Immature natural killer cell (primary cell): ENCODE data around the gene CYP21A2. TPM values are rescaled to one million over a fixed set of nuclear protein-coding genes. Genes with fewer than 3 reads are reported as not detected.

Source experiments
- DNase-seq, 3 donors: peaks; one replicate each; pipeline ENCODE4 v3.0.0; 2022; ENCODE audit warnings: mixed read lengths in 1 of 3
- H3K27ac Mint-ChIP-seq, 6 donors: one replicate each; pipeline ENCODE4 v1.8.0; 2020; ENCODE audit warnings: mixed read lengths in 6 of 6, mild to moderate bottlenecking in 5 of 6, inconsistent platforms in 4 of 6, moderate library complexity in 3 of 6
- H3K27me3 Mint-ChIP-seq, 3 donors: one replicate each; pipeline ENCODE4 v1.8.0; 2020 to 2021; ENCODE audit warnings: low read depth in 3 of 3, mild to moderate bottlenecking in 3 of 3, mixed read lengths in 3 of 3, moderate library complexity in 3 of 3, inconsistent platforms in 1 of 3
- H3K36me3 Mint-ChIP-seq, 3 donors: one replicate each; pipeline ENCODE4 v1.8.0; 2020; ENCODE audit warnings: mixed read lengths in 3 of 3, inconsistent platforms in 2 of 3, mild to moderate bottlenecking in 2 of 3
- H3K4me1 Mint-ChIP-seq, 2 donors: one replicate each; pipeline ENCODE4 v1.8.0; 2020; ENCODE audit warnings: inconsistent platforms in 2 of 2, mild to moderate bottlenecking in 2 of 2, mixed read lengths in 2 of 2, moderate library complexity in 1 of 2
- H3K4me3 Mint-ChIP-seq, 5 donors: one replicate each; pipeline ENCODE4 v1.8.0; 2020; ENCODE audit warnings: mild to moderate bottlenecking in 5 of 5, mixed read lengths in 5 of 5, inconsistent platforms in 3 of 5, moderate library complexity in 3 of 5
- H3K9me3 Mint-ChIP-seq, 6 donors: one replicate each; pipeline ENCODE4 v1.8.0; 2020; ENCODE audit warnings: mild to moderate bottlenecking in 6 of 6, mixed read lengths in 6 of 6, inconsistent platforms in 4 of 6, moderate library complexity in 3 of 6
- polyA plus RNA-seq, 3 donors: library from polyadenylated mRNA; unstranded; fragments of 300-500 nt; fragmentation: Illumina TruSeq; gene quantifications; one replicate each; pipeline ENCODE4 v1.2.3, GENCODE V29; 2021

CYP21A2 gene
- polyA plus RNA-seq, 3 donors from 2014 or later = 0.10 TPM; not detected in 2

- Mint-ChIP-seq H3K27ac (no peak overlapping the region), H3K4me1 (no peaks in the 10 kb centered on the region), H3K9me3 (no peaks in the 10 kb centered on the region), H3K27me3 (peaks cover 0 to 10% (median 6%) of the 10 kb centered on the region in 3 donors), H3K36me3 (no peaks in the 10 kb centered on the region), H3K4me3 (no peak overlapping the region)
- no peak for DNase-seq
Observed at GRCh38 chr6:32074996-32075532, 36.8 kb downstream of the CYP21A2 start.

DNA sequence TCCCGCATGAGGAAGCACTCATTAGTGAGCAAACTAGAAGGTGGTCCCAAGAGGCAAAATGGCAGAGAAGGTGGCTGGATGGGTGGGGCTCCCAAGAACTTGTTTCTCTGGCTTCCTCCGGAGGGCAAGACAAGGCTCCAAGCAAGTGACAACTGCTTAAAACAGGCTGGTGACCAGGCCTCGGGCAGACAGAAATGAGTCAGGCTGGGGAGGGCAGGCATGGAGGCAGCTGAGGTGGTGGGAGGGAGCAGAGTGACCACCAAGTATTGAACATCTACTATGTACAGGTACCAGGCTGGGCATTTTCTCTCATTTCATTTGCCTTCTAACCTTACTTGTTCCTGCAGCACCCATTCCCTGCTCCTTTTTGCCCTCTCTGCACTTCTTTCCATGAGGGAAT lies 37.6 kb downstream of the CYP21A2 start:
- H3K27ac Mint-ChIP-seq = no peak overlapping the region
- peaks cover 2 to 10% (median 6%) of the 10 kb centered on the region in 3 donors for H3K27me3 Mint-ChIP-seq
- H3K4me3 Mint-ChIP-seq = no peak overlapping the region
- no peaks in the 10 kb centered on the region for H3K9me3 Mint-ChIP-seq
- DNase-seq = no peak
- H3K4me1 Mint-ChIP-seq = no peaks in the 10 kb centered on the region
- H3K36me3 Mint-ChIP-seq = no peaks in the 10 kb centered on the region

GRCh38 chr6:32076321-32076809 lies 38.1 kb downstream of the CYP21A2 start:
- no peak overlapping the region for H3K4me3 Mint-ChIP-seq
- H3K27ac Mint-ChIP-seq = no peak overlapping the region
- no peak for DNase-seq
- H3K9me3 Mint-ChIP-seq = no peaks in the 10 kb centered on the region
- H3K36me3 Mint-ChIP-seq = no peaks in the 10 kb centered on the region
- no peaks in the 10 kb centered on the region for H3K4me1 Mint-ChIP-seq
- H3K27me3 Mint-ChIP-seq = peaks cover 2 to 6% (median 6%) of the 10 kb centered on the region in 3 donors

GRCh38 chr6:32079566-32080290 lies 41.5 kb downstream of the CYP21A2 start:
- Mint-ChIP-seq H3K4me1 (no peaks in the 10 kb centered on the region), H3K36me3 (no peaks in the 10 kb centered on the region), H3K27me3 (peaks cover 0 to 6% (median 6%) of the 10 kb centered on the region in 3 donors), H3K9me3 (no peaks in the 10 kb centered on the region), H3K4me3 (no peak overlapping the region), H3K27ac (peak overlapping the region in 1 of 6 donors; percentile 81)
- DNase-seq = no peak

- Mint-ChIP-seq H3K4me3 (no peak overlapping the region), H3K27ac (no peak overlapping the region), H3K4me1 (no peaks in the 10 kb centered on the region), H3K9me3 (no peaks in the 10 kb centered on the region), H3K36me3 (no peaks in the 10 kb centered on the region), H3K27me3 (peaks cover 2 to 8% (median 5%) of the 10 kb centered on the region in 3 donors)
- no peak for DNase-seq
Observed at GRCh38 chr6:32081168-32081990, 43.2 kb downstream of the CYP21A2 start.

DNA sequence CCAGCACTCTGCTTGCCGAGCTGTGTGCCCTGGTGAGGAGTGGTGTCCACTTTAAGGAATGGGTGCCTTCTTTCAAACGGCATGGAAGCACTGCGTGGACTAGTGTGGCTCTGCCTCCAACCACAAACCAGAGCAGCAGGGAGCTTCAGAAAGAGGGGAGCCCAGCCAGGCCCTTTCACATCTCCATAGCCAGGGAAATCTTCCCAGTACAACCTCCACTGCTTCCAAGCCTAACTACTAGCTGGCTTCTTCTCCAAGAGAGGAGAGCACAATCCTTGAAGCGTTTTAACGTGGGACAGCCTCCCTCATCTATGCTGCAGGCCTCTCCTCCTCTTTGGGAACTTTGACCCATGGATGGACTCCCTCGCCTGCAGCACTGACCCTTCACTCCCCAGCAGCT lies 44.3 kb downstream of the CYP21A2 start:
- DNase-seq = no peak
- H3K27me3 Mint-ChIP-seq = peaks cover 2 to 8% (median 8%) of the 10 kb centered on the region in 3 donors
- no peak overlapping the region for H3K4me3 Mint-ChIP-seq
- peaks cover 0 to 2% of the 10 kb centered on the region in 2 donors for H3K4me1 Mint-ChIP-seq
- H3K9me3 Mint-ChIP-seq = no peaks in the 10 kb centered on the region
- H3K36me3 Mint-ChIP-seq = no peaks in the 10 kb centered on the region
- no peak overlapping the region for H3K27ac Mint-ChIP-seq

GRCh38 chr6:32082935-32083334 lies 44.7 kb downstream of the CYP21A2 start:
- Mint-ChIP-seq H3K36me3 (no peaks in the 10 kb centered on the region), H3K4me1 (peaks cover 0 to 2% of the 10 kb centered on the region in 2 donors), H3K27me3 (peaks cover 2 to 8% (median 8%) of the 10 kb centered on the region in 3 donors), H3K27ac (no peak overlapping the region), H3K4me3 (no peak overlapping the region), H3K9me3 (no peaks in the 10 kb centered on the region)
- DNase-seq = no peak

DNA sequence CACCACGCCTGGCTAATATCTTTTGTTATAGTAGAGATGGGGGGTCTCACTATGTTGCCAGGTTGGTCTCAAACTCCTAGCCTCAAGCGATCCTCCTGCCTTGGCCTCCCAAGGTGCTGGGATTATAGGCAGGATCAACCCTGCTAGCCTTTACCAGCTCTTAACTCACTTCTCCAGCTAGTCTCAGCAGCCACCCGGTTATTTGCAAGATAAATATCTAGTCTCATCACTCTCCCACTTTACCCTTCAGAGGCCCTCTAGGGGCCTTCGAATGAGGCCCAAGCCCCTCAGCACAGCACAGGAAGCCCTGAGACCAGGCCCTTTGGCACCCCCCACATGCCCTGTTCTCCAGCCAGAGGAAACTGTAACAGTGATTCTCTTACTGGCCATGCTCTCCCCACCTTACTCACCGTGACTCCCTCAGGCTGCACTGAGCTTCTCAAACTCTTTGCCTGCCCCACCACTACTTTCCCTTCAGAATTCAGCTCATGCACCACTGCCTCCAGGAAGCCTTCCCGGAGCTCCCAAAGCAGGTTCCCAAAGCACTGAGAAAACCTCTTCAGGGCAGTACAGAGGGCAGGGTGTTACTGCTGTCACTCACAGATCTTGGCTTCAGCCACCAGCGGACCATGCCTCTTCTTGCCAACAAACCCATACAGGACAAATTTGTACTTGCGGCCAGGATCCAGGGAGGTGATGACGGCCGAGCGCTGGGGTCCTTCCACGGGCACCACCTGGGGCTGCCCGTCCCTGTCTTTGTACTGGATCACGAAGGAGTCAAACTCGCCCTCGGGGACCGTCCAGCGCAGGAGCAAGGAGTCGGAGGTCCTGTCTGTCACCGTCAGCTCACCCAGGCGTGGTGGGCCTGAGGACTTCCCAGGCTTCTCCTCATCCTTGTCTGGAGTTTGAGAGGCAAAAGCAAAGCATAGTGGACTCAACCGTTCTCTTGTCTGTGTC lies 45.9 kb downstream of the CYP21A2 start:
- H3K4me3 Mint-ChIP-seq = no peak overlapping the region
- H3K27ac Mint-ChIP-seq = no peak overlapping the region
- no peaks in the 10 kb centered on the region for H3K36me3 Mint-ChIP-seq
- DNase-seq = no peak
- H3K27me3 Mint-ChIP-seq = peaks cover 2 to 8% (median 8%) of the 10 kb centered on the region in 3 donors
- peaks cover 0 to 2% of the 10 kb centered on the region in 2 donors for H3K4me1 Mint-ChIP-seq
- H3K9me3 Mint-ChIP-seq = no peaks in the 10 kb centered on the region

DNA sequence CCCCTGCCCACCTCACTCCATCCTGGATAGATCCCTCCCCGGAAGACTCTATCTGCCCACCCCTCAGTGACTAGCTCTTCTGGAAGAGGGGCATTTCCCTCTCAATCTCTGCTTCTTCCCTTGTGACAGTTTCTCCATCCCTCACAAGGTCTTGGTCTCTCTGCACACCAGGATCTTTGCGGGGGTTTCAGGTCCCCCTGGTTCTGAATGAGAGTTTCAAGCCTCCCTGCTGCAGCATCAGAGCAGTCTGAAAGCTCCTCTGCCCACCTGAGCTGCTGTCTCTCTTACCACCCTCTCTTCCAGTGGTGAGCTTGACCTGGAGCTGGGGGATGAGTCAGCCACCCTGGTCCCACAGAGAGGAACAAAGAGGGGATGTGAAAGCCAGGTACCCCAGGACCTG lies 46.6 kb downstream of the CYP21A2 start:
- Mint-ChIP-seq H3K27ac (no peak overlapping the region), H3K4me1 (peaks cover 0 to 2% of the 10 kb centered on the region in 2 donors), H3K36me3 (no peaks in the 10 kb centered on the region), H3K9me3 (no peaks in the 10 kb centered on the region), H3K4me3 (peak overlapping the region in 1 of 5 donors; percentile 30), H3K27me3 (peaks cover 2 to 8% (median 7%) of the 10 kb centered on the region in 3 donors)
- DNase-seq = no peak

- Mint-ChIP-seq H3K27ac (no peak overlapping the region), H3K27me3 (peaks cover 2 to 6% (median 5%) of the 10 kb centered on the region in 3 donors), H3K9me3 (no peaks in the 10 kb centered on the region), H3K4me3 (peak overlapping the region in 1 of 5 donors; percentile 1), H3K36me3 (no peaks in the 10 kb centered on the region), H3K4me1 (peaks cover 0 to 2% of the 10 kb centered on the region in 2 donors)
- DNase-seq = no peak
Observed at GRCh38 chr6:32085759-32086459, 47.7 kb downstream of the CYP21A2 start.

- Mint-ChIP-seq H3K4me3 (peak overlapping the region in 1 of 5 donors; percentile 1), H3K9me3 (no peaks in the 10 kb centered on the region), H3K4me1 (peaks cover 0 to 2% of the 10 kb centered on the region in 2 donors), H3K36me3 (no peaks in the 10 kb centered on the region), H3K27me3 (peaks cover 2 to 6% (median 5%) of the 10 kb centered on the region in 3 donors), H3K27ac (no peak overlapping the region)
- DNase-seq = no peak
Observed at GRCh38 chr6:32086661-32087573, 48.7 kb downstream of the CYP21A2 start.
